GM19240 (cell line): ENCODE data around the gene ELL2.

Experiments
- DNase-seq: peaks from one replicate; pipeline ENCODE4 v3.0.0; 2011; ENCODE audit warnings: low spot score; ENCODE audit not compliant: insufficient read length

Gene ELL2

DNA sequence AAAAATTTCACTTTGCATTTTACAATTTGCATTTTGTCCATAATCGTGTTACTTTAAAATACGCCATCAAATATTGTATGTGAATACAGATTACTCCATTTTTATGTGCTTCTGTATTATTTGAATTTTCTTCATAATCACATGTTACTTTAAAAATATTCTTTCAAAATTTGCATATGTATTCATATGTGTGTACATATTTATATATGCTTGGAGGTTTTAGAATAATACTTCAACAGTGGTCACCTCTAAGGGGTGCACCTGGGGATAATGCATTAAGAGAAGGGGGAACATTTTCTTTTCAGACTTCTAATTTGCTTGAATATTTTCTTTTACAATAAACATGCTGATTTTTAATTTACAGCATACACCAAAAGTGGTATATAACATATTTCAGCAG is 21.9 kb upstream of the ELL2 start:
- no peak for DNase-seq

DNA sequence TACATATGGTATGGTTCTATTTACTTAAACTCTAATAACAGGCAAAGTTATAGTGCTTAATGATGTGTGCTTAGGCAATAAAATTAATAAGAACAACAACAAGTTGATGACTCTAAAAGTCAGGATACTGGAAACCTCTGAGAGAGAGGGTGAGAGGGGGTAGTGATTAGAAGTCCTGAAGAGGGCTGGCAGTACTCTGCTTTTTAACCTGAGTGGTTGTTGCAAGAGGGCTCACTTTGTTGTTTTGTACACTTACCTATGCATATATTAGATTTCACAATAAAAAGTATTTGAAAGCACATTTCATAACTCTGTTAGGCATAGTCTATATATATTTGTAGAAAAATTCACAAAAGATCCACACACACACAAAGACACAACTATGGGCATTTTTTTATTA is 21.4 kb upstream of the ELL2 start:
- DNase-seq, result no peak

- no peak for DNase-seq
Observed at GRCh38 chr5:95976606-95977005, 15.0 kb upstream of the ELL2 start.

DNA sequence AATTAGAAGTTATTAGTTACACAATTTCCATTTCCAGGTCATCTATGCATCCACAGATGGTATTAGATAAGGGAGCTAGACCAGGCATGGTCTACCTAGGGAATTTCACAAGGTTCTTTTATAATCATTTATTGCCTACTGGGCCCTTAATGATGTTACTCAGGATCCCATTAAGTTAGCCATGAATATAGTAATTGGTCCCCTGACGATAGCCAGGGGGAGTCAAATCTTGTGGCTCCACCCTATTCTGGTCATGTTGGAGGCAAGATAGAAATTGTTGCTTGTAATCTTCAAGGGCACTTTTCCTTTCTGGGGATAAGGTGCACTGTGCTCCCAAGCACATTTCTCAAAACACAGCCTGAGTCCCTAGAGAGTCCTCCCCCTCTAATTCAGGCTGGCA is 14.1 kb upstream of the ELL2 start:
- no peak for DNase-seq

GRCh38 chr5:95973793-95974325 is 12.2 kb upstream of the ELL2 start:
- no peak for DNase-seq

GRCh38 chr5:95972196-95972595 is 10.5 kb upstream of the ELL2 start:
- no peak for DNase-seq

- DNase-seq, result no peak
Observed at GRCh38 chr5:95970359-95970704, 8.7 kb upstream of the ELL2 start.

- DNase-seq, result no peak
Observed at GRCh38 chr5:95969651-95970358, 8.2 kb upstream of the ELL2 start.

DNA sequence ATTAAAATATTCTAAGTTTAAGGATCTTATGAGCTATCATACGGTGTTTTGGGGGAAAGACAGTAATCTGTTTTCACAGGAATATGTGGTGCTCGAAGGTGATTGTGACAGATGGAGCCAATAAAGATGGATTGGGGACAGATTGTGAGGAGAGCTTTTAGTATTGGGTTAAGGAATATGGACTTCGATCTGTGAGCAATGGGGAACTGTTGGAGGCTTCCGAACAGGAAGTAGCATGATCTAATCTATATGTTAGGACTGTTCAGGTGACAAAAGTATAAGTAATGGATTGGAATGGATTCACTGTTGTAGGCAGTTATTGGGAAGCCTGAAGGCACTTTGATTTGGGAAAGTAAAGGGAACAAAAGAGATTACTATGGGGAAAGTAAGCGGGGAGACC is 7.4 kb upstream of the ELL2 start:
- DNase-seq, result no peak

DNA sequence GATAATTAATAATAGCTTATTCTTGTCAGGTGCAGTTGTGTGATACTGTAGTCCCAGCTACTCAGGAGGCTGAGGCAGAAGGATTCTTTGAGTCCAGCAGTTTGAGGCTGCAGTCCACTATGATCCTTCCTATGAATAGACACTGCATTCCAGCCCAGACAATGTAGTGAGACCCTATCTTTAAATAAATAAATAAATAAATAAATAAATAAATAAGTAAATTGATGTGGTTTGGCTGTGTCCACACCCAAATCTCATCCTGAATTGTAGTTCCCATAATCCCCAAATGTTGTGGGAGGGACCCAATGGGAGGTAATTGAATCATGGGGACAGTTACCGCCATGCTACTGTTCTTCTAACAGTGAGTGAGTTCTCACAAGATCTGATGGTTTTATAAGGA is 5.6 kb upstream of the ELL2 start:
- no peak for DNase-seq

DNA sequence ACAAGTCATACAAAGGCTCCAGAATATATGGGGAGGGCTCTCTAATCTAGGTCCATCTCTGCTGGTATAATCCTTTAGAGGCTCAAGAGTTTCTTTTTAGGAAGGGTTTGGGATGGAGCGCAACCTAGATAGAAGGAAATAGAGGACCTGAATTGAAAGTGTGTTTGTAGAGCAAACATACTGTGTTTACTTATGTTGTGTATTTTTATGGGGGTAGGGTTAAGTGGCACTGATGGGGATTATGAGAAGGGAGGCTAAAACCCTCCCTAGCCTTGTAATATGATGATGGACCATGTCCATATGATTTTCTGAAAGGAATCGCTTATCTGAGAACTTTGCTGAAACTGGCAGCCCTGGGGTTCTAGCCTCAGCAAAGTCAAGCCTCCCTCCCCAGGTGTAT is 4.4 kb upstream of the ELL2 start:
- no peak for DNase-seq

DNA sequence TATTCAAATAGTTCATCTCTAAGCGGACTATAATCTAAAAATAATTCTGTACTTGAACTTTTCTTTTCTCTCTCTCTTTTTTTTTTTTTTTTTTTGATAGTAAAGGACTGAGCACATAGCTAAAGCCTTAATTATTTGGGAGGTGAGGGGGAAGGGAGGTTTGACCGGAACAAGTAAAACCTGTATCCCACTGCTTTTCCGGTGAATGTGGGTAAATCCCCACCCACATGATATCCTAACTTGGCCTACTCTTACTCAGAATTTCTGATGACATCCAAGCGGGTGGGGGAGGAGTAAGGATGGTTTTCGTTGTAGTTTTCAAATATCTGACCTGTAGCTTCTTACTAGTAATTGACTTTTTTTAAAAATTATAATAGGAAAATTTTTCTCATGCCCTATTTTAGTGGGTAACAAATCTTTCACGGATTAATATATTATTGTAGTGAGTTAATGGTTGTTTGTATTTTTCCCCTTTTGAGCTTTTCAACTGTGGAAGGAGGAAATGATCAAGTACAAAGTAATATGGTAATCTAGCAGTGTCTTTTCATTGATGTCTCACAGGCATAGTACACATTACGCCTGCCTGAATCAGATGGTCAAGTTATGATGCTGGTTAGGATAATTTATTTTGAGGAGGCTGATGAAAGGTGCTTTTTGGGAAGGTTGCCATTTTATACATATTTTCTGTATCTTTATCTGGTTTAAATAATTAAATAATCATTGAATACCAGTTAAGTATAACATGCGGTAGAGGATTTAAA is 2.2 kb upstream of the ELL2 start:
- no peak for DNase-seq

- DNase-seq, result no peak
Observed at GRCh38 chr5:95962785-95963184, 1.1 kb upstream of the ELL2 start.

DNA sequence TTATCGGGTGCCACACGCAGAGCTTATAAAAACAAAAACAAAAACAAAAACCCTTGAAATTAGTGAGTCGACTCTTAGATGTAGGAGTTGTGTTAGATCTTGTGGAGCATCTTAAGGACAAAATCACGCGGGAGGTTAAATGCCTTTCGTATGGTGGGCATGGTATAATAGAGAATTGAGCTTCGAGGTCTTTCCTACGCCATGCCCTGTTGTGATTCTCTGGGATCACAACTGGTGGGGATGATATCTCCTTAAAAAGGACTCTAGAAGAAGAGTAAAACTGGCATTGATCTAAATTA is 773 bp upstream of the ELL2 start:
- no peak for DNase-seq

DNA sequence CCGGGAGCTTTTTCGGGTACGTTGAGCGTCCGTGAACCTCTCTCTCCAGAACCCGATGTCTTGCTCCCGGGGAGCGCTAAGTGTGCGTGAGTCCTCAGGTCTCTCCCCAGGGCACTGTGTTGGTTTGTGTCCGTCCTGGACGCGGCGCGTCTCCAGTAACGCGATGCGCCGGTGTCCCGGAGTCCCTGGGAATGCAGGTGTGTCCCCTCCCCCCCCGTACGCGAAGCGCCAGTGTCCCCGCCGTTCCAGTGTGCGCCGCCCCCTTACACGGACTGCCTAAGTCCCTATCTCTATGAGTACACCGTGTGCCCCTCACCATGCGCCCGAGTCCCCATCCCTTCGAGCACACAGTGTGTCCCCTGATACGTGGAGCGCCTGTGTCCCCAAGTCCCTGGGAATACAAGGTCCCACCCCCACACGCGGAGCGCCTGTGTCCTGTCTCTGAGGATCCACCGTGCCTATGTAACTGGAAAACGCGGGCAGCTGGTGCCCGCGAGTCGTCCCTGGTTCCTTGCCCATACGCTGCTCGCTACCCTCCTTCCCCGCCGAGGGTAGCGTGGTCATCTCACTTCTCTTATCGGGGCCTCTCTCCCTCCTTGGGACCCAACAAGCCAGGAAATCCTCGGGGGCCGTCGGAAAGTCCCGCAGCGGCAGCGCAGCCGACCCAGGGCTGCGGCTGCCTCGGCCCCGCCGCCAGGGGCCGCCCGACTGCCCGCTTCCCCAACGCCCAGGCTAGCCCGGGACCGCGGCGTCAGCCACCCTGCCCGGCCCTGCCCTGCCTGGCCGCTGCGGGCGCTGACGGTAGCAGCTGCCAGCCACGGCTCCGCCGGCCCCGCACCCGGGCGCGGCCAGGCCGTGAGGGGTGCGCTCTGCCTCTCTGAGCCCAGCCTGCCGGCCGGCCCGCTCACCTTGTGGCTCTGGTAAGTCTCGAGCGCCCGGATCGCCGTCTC is 709 bp downstream of the ELL2 start:
- no peak for DNase-seq

GRCh38 chr5:95959888-95960666 is 1.6 kb downstream of the ELL2 start:
- no peak for DNase-seq

- no peak for DNase-seq
Observed at GRCh38 chr5:95959051-95959887, 2.4 kb downstream of the ELL2 start.

DNA sequence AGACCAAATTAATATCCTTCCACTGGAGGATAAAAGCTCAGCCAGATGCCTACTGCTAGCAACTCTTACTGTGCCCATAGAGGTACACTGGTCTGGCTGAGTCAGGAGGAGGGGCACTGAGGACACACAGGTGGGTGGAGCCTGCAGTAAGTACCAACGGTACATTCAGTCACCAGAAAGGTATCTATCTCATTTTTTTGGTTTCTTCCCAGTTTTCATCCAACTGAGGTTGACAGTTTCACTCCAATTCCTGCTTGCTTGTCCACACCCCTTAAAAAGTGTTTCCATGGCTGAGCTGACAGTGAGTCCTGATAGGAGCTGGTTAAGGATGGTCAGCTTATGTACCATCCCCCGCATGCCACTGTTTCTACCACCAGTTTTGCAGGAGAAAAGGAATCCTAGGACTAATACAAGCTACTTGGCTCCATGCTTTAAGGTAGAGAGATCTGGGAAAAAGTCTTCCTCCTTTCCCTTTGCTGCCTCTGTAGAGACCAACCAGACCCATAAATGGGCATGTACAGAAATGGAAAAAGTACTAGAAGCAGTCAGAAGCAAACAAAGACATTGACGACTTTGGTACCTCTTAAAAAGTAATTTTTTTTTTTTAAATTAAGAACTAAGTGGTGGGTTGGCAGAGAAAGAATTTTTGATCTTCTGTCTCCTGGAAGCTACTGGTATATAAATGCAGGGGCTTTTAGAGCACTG is 3.2 kb downstream of the ELL2 start:
- no peak for DNase-seq

DNA sequence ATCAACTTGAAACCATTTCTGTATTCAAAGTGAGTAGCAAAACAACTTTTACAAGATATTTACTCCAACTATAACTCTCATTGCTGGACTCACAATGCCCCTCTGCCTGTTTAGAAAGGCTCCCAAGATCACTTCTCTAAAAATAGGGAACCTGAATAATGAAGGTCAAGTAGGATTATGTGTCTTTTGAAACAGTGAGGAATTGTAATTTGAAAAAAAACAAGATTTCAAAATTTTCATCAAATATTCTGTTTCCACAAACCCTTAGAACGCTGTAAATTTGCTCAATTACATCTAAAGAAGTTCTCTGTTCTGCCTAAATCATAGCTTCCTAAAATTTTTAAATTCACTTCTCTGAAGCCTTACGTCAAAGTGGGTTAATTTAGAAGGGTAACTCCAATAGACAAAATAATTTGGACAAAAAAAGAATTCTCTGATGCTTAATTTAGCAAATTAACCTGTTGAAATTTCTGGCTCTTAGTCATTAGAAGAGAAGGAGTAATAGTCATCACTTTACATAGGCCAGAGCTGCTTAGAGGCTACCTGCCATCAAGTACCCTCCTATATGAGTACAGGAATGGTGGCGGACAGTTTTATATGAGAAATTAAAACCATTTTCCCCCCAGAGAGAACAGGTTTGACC is 4.0 kb downstream of the ELL2 start:
- DNase-seq, result no peak
